Stimulated activated CD4-positive, alpha-beta T cell treated with anti-CD3 and anti-CD28 coated beads, Interleukin-4, amount 100 ng/mL, for 48 hours (primary cell): ENCODE measurements around the gene TDRD1.
A peak's percentile ranks its signal among the peaks of the same experiment; 100 is the strongest.

Experiments used
- DNase-seq, 2 donors: peaks; one replicate each; pipeline ENCODE4 v3.0.0-alpha.2; 2020; ENCODE audit warnings: low read depth in 2 of 2

The TDRD1 gene

GRCh38 chr10:114174695-114175188 is 4.4 kb upstream of the TDRD1 start:
- peak; percentile 19 to 28 for DNase-seq

- no peak for DNase-seq
These were observed 3.5 kb upstream of the TDRD1 start for GRCh38 chr10:114175667-114176066.

- no peak for DNase-seq
These were observed 2.6 kb upstream of the TDRD1 start for GRCh38 chr10:114176511-114176910.

GRCh38 chr10:114179747-114180146 is 594 bp downstream of the TDRD1 start:
- no peak for DNase-seq

- no peak for DNase-seq
These were observed 1.8 kb downstream of the TDRD1 start for GRCh38 chr10:114180937-114181336.

GRCh38 chr10:114181971-114182370 is 2.8 kb downstream of the TDRD1 start:
- no peak for DNase-seq

- DNase-seq = no peak
These were observed 4.4 kb downstream of the TDRD1 start for GRCh38 chr10:114183563-114183962.

- no peak for DNase-seq
These were observed 5.1 kb downstream of the TDRD1 start for GRCh38 chr10:114184276-114184675.

GRCh38 chr10:114188001-114188400 is 8.8 kb downstream of the TDRD1 start:
- no peak for DNase-seq

- DNase-seq = no peak
These were observed 9.7 kb downstream of the TDRD1 start for GRCh38 chr10:114188900-114189299.

GRCh38 chr10:114189700-114190099 is 10.5 kb downstream of the TDRD1 start:
- no peak for DNase-seq

GRCh38 chr10:114195079-114195478 is 15.9 kb downstream of the TDRD1 start:
- no peak for DNase-seq

GRCh38 chr10:114199239-114199638 is 20.1 kb downstream of the TDRD1 start:
- no peak for DNase-seq

GRCh38 chr10:114202812-114203211 is 23.7 kb downstream of the TDRD1 start:
- no peak for DNase-seq

GRCh38 chr10:114206902-114207301 is 27.7 kb downstream of the TDRD1 start:
- no peak for DNase-seq

GRCh38 chr10:114207349-114207748 is 28.2 kb downstream of the TDRD1 start:
- no peak for DNase-seq

- no peak for DNase-seq
These were observed 29.2 kb downstream of the TDRD1 start for GRCh38 chr10:114208351-114208750.

GRCh38 chr10:114212153-114212552 is 33.0 kb downstream of the TDRD1 start:
- DNase-seq = no peak

GRCh38 chr10:114215033-114215432 is 35.9 kb downstream of the TDRD1 start:
- DNase-seq = no peak

GRCh38 chr10:114220281-114220680 is 41.1 kb downstream of the TDRD1 start:
- no peak for DNase-seq

GRCh38 chr10:114221235-114221634 is 42.1 kb downstream of the TDRD1 start:
- no peak for DNase-seq

GRCh38 chr10:114223066-114223465 is 43.9 kb downstream of the TDRD1 start:
- no peak for DNase-seq

GRCh38 chr10:114228156-114228555 is 49.0 kb downstream of the TDRD1 start:
- no peak for DNase-seq

- DNase-seq = no peak
These were observed 53.5 kb downstream of the TDRD1 start for GRCh38 chr10:114232561-114233176.
